Esophagus squamous epithelium (tissue), 4 donors: ENCODE measurements around the gene ANKS1A.

Source experiments
- POLR2A ChIP-seq, 4 donors: fragments of 450-650 bp; IDR thresholded peaks; one replicate each; pipeline ENCODE4 v1.6.1; 2017; ENCODE audit warnings: antibody characterized with exemption in 4 of 4, mild to moderate bottlenecking in 4 of 4, moderate library complexity in 3 of 4
- TF ChIP-seq, protein P1 (sequence below), 6 experiments: fragments of 450-650 bp in 4 of 6; fragments of 200-600 bp in 2 of 6; sonication (generic) in 2 of 6; IDR thresholded peaks; one replicate each; pipeline ENCODE4 v1.5.1; 2016 to 2019; ENCODE audit warnings: antibody characterized with exemption in 6 of 6, mild to moderate bottlenecking in 4 of 6, moderate library complexity in 4 of 6

GRCh38 chr6:34900321-34901031 lies 11.4 kb downstream of the ANKS1A start:
- TF ChIP-seq, protein P1, sequence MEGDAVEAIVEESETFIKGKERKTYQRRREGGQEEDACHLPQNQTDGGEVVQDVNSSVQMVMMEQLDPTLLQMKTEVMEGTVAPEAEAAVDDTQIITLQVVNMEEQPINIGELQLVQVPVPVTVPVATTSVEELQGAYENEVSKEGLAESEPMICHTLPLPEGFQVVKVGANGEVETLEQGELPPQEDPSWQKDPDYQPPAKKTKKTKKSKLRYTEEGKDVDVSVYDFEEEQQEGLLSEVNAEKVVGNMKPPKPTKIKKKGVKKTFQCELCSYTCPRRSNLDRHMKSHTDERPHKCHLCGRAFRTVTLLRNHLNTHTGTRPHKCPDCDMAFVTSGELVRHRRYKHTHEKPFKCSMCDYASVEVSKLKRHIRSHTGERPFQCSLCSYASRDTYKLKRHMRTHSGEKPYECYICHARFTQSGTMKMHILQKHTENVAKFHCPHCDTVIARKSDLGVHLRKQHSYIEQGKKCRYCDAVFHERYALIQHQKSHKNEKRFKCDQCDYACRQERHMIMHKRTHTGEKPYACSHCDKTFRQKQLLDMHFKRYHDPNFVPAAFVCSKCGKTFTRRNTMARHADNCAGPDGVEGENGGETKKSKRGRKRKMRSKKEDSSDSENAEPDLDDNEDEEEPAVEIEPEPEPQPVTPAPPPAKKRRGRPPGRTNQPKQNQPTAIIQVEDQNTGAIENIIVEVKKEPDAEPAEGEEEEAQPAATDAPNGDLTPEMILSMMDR (IDR thresholded peaks at IDR 0.05), result no peak
- no peak for TF ChIP-seq POLR2A (IDR thresholded peaks at IDR 0.05)
